Neural progenitor cell (in vitro differentiated cells): ENCODE data around the gene PPP6R3. TPM values are rescaled to one million over a fixed set of nuclear protein-coding genes. Genes with fewer than 3 reads are reported as not detected.

Source experiments
- DNase-seq: peaks from one replicate; pipeline ENCODE4 v3.0.0-alpha.2; 2016; ENCODE audit warnings: low spot score
- H2AFZ ChIP-seq: fragments of 200-600 bp; sonication (generic); replicated peaks from 2 replicates; pipeline ENCODE4 v1.6.1; 2016; ENCODE audit warnings: antibody characterized with exemption
- H3F3A ChIP-seq: fragments of 200-600 bp; sonication (generic); 2 replicates; pipeline ENCODE4 v1.6.1; 2016; ENCODE audit warnings: antibody characterized with exemption, low read depth
- H3K27ac ChIP-seq: fragments of 200-600 bp; sonication (generic); 2 replicates; pipeline ENCODE4 v1.5.1; 2016; ENCODE audit warnings: mild to moderate bottlenecking
- H3K27me3 ChIP-seq: fragments of 200-600 bp; sonication (generic); 2 replicates; pipeline ENCODE4 v1.6.1; 2016; ENCODE audit warnings: mild to moderate bottlenecking, moderate library complexity
- H3K36me3 ChIP-seq: fragments of 200-600 bp; sonication (generic); 2 replicates; pipeline ENCODE4 v1.5.1; 2016
- H3K4me1 ChIP-seq: fragments of 200-600 bp; sonication (generic); 2 replicates; pipeline ENCODE4 v1.6.1; 2016; ENCODE audit warnings: mixed run types
- H3K4me2 ChIP-seq: fragments of 200-600 bp; sonication (generic); 2 replicates; pipeline ENCODE4 v1.6.1; 2016
- H3K4me3 ChIP-seq: fragments of 200-600 bp; sonication (generic); 2 replicates; pipeline ENCODE4 v1.5.1; 2016
- H3K79me2 ChIP-seq: fragments of 200-600 bp; sonication (generic); 2 replicates; pipeline ENCODE4 v1.6.1; 2016; ENCODE audit warnings: low read depth
- H3K9ac ChIP-seq: fragments of 200-600 bp; sonication (generic); 2 replicates; pipeline ENCODE4 v1.6.1; 2016
- H3K9me3 ChIP-seq: fragments of 200-600 bp; sonication (generic); 2 replicates; pipeline ENCODE4 v1.5.1; 2016; ENCODE audit warnings: low read depth
- H4K20me1 ChIP-seq: fragments of 200-600 bp; sonication (generic); 2 replicates; pipeline ENCODE4 v1.6.1; 2016; ENCODE audit warnings: low read depth
- H3K27ac Mint-ChIP-seq: 3 replicates; pipeline ENCODE4 v1.8.0; 2021; ENCODE audit warnings: mixed read lengths
- H3K27me3 Mint-ChIP-seq: 2 replicates; pipeline ENCODE4 v1.8.0; 2022; ENCODE audit warnings: low read depth, mild to moderate bottlenecking, inconsistent platforms, moderate library complexity, mixed read lengths; ENCODE audit not compliant: insufficient read depth
- H3K36me3 Mint-ChIP-seq: 3 replicates; pipeline ENCODE4 v1.8.0; 2021; ENCODE audit warnings: mixed read lengths
- H3K4me1 Mint-ChIP-seq: 3 replicates; pipeline ENCODE4 v1.8.0; 2021; ENCODE audit warnings: mixed read lengths
- H3K4me3 Mint-ChIP-seq: 3 replicates; pipeline ENCODE4 v1.8.0; 2021; ENCODE audit warnings: mild to moderate bottlenecking, moderate library complexity, mixed read lengths
- H3K9me3 Mint-ChIP-seq: 3 replicates; pipeline ENCODE4 v1.8.0; 2020; ENCODE audit warnings: mixed read lengths
- CTCF ChIP-seq: fragments of 200-600 bp; sonication (generic); IDR thresholded peaks from 2 replicates; pipeline ENCODE4 v1.5.1; 2017; ENCODE audit warnings: antibody characterized with exemption, mild to moderate bottlenecking
- EZH2 ChIP-seq: fragments of 200-600 bp; sonication (generic); IDR thresholded peaks from 2 replicates; pipeline ENCODE4 v1.6.1; 2017; ENCODE audit warnings: antibody characterized with exemption, mild to moderate bottlenecking, moderate library complexity
- EZH2phosphoT487 ChIP-seq: fragments of 200-600 bp; sonication (generic); IDR thresholded peaks from 2 replicates; pipeline ENCODE4 v1.6.1; 2017; ENCODE audit warnings: antibody characterized with exemption
- total RNA-seq: library from RNA; depleted of rRNA; stranded (reverse); fragments of >200 nt; gene quantifications from 2 replicates; pipeline ENCODE4 v1.2.3, GENCODE V29; 2015; ENCODE audit warnings: low replicate concordance

PPP6R3 gene
- total RNA-seq, 1 donor from 2014 or later, result 197 TPM

GRCh38 chr11:68503792-68504191 lies 43.2 kb downstream of the PPP6R3 start:
- no peak for DNase-seq
- H3K9me3 Mint-ChIP-seq, result no peaks in the 10 kb centered on the region
- TF ChIP-seq CTCF, result no peak
- no peak for TF ChIP-seq EZH2phosphoT487
- no peak for TF ChIP-seq EZH2
- no peak overlapping the region for H3K4me3 Mint-ChIP-seq
- no peak overlapping the region for H3K27ac Mint-ChIP-seq
- peaks cover 14% of the 10 kb centered on the region for H3K36me3 Mint-ChIP-seq
- no peak overlapping the region for H3K9ac ChIP-seq
- H3K9me3 ChIP-seq, result no peaks in the 10 kb centered on the region
- H3K27ac ChIP-seq, result no peak overlapping the region
- peaks cover 3% of the 10 kb centered on the region for H3F3A ChIP-seq
- peaks cover 5% of the 10 kb centered on the region for H3K4me1 ChIP-seq
- H3K27me3 ChIP-seq, result no peaks in the 10 kb centered on the region
- no peak overlapping the region for H3K4me2 ChIP-seq
- peaks cover 100% of the 10 kb centered on the region for H3K79me2 ChIP-seq
- no peak overlapping the region for H3K4me3 ChIP-seq
- H4K20me1 ChIP-seq, result peaks cover 100% of the 10 kb centered on the region
- peaks cover 3% of the 10 kb centered on the region for H3K27me3 Mint-ChIP-seq
- no peaks in the 10 kb centered on the region for H3K36me3 ChIP-seq
- H2AFZ ChIP-seq, result no peak overlapping the region
- peaks cover 20% of the 10 kb centered on the region for H3K4me1 Mint-ChIP-seq

DNA sequence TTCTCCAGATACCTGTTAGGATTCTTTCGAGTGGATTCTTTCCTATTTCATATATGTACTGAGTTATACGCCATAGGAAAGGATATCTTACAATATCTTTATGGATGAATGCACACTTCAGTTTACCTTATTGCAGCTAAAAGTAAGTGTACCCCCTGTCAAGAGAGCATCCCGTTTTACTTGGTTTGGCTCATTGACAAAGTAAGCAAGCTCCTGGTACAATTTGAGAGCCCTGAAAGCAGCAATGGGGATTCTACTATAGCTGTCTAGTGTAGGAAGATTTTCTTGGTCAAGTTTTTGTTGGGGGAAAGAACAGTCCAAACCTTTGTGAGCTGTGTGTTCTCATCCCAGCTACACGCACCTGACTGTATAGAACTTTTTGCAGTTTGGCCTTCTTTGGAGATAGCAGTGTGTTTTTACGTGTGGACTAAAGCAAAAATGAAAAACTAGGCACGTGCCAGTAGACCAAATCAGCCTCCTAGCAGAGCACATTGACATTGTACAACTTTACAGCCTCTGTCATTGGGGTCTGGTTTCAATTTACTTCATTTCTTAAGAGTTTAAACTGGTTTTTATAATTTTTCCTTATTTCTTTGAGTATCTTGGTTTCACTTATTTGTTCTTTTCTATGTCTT lies 44.0 kb downstream of the PPP6R3 start:
- Histone ChIP-seq H3K9ac (no peak overlapping the region), H3K4me1 (no peaks in the 10 kb centered on the region), H2AFZ (no peak overlapping the region), H3K9me3 (no peaks in the 10 kb centered on the region), H3K4me3 (no peak overlapping the region), H3K27ac (no peak overlapping the region), H4K20me1 (peaks cover 100% of the 10 kb centered on the region), H3K36me3 (no peaks in the 10 kb centered on the region), H3K4me2 (no peak overlapping the region), H3K27me3 (no peaks in the 10 kb centered on the region), H3K79me2 (peaks cover 100% of the 10 kb centered on the region), H3F3A (peaks cover 3% of the 10 kb centered on the region)
- H3K9me3 Mint-ChIP-seq, result no peaks in the 10 kb centered on the region
- H3K36me3 Mint-ChIP-seq, result peaks cover 18% of the 10 kb centered on the region
- TF ChIP-seq EZH2, result no peak
- no peak for TF ChIP-seq EZH2phosphoT487
- H3K4me3 Mint-ChIP-seq, result no peak overlapping the region
- peaks cover 3% of the 10 kb centered on the region for H3K27me3 Mint-ChIP-seq
- peaks cover 20% of the 10 kb centered on the region for H3K4me1 Mint-ChIP-seq
- no peak for DNase-seq
- H3K27ac Mint-ChIP-seq, result no peak overlapping the region

GRCh38 chr11:68505596-68505995 lies 45.0 kb downstream of the PPP6R3 start:
- Histone ChIP-seq H3F3A (peaks cover 3% of the 10 kb centered on the region), H3K4me1 (no peaks in the 10 kb centered on the region), H3K4me3 (no peak overlapping the region), H4K20me1 (peaks cover 100% of the 10 kb centered on the region), H3K9ac (no peak overlapping the region), H3K27ac (no peak overlapping the region), H3K4me2 (no peak overlapping the region), H3K27me3 (no peaks in the 10 kb centered on the region), H3K36me3 (no peaks in the 10 kb centered on the region), H3K79me2 (peaks cover 100% of the 10 kb centered on the region), H3K9me3 (no peaks in the 10 kb centered on the region), H2AFZ (no peak overlapping the region)
- TF ChIP-seq EZH2phosphoT487, result no peak
- no peak for TF ChIP-seq CTCF
- no peak for TF ChIP-seq EZH2
- Mint-ChIP-seq H3K36me3 (peaks cover 21% of the 10 kb centered on the region), H3K27me3 (peaks cover 6% of the 10 kb centered on the region), H3K4me3 (no peak overlapping the region), H3K4me1 (peaks cover 17% of the 10 kb centered on the region), H3K9me3 (peaks cover 3% of the 10 kb centered on the region), H3K27ac (no peak overlapping the region)
- no peak for DNase-seq

DNA sequence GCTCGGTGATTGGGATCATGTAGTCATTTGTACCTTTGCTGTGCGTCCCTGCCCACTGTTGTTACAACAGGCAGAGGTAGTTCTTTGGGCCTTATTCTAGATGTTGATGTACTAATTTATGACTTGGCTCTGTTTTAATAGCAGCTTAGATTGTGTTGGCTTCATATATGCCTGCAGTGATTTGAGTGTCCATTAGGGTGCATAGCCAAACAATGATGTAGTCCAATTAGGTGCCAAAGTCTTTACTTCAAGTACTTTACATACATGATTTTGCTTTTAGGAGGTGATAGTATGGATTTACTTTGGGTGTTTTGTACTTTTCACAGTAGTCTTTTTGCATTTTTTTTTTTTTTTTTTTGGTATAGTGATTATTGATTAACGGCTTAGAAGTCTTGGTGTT lies 46.4 kb downstream of the PPP6R3 start:
- Histone ChIP-seq H2AFZ (no peak overlapping the region), H3K36me3 (no peaks in the 10 kb centered on the region), H3K4me2 (no peak overlapping the region), H3F3A (peaks cover 3% of the 10 kb centered on the region), H3K27ac (no peak overlapping the region), H3K9ac (no peak overlapping the region), H3K9me3 (no peaks in the 10 kb centered on the region), H3K79me2 (peaks cover 100% of the 10 kb centered on the region), H4K20me1 (peaks cover 100% of the 10 kb centered on the region), H3K27me3 (no peaks in the 10 kb centered on the region), H3K4me1 (no peaks in the 10 kb centered on the region), H3K4me3 (no peak overlapping the region)
- Mint-ChIP-seq H3K27ac (no peak overlapping the region), H3K4me1 (peaks cover 15% of the 10 kb centered on the region), H3K27me3 (peaks cover 6% of the 10 kb centered on the region), H3K4me3 (no peak overlapping the region), H3K9me3 (peaks cover 3% of the 10 kb centered on the region), H3K36me3 (peaks cover 25% of the 10 kb centered on the region)
- TF ChIP-seq EZH2 (no peak), CTCF (no peak), EZH2phosphoT487 (no peak)
- no peak for DNase-seq
